Spleen (tissue), 11 donors: ENCODE results near the gene SP6. TPM values are rescaled to one million over a fixed set of nuclear protein-coding genes. Genes with fewer than 3 reads are reported as not detected.
A peak's percentile ranks its signal among the peaks of the same experiment; 100 is the strongest.

Source experiments
- DNase-seq: peaks from one replicate; pipeline ENCODE4 v3.0.0-alpha.2; 2020
- H3K27ac ChIP-seq, 8 donors: fragments of 200-600 bp; sonication (generic) in 7 of 8; 1 replicate in 4 of 8; 2 replicates in 4 of 8; pipeline versions ENCODE4 v1.5.0 to v1.8.0; 2016 to 2021; ENCODE audit warnings: inconsistent platforms in 4 of 8, mild to moderate bottlenecking in 4 of 8, moderate library complexity in 1 of 8
- H3K27me3 ChIP-seq, 7 donors: fragments of 200-600 bp; sonication (generic) in 6 of 7; replicated peaks in 1 of 7; 1 replicate in 4 of 7; 2 replicates in 3 of 7; pipeline versions ENCODE4 v1.5.0 to v1.8.0; 2016 to 2021; ENCODE audit warnings: inconsistent platforms in 3 of 7, mild to moderate bottlenecking in 1 of 7
- H3K36me3 ChIP-seq, 6 donors: fragments of 200-600 bp; sonication (generic) in 5 of 6; 1 replicate in 4 of 6; 2 replicates in 2 of 6; pipeline versions ENCODE4 v1.5.0 to v1.8.0; 2016 to 2021; ENCODE audit warnings: inconsistent platforms in 2 of 6
- H3K4me1 ChIP-seq, 6 donors: fragments of 200-600 bp; sonication (generic) in 5 of 6; 1 replicate in 3 of 6; 2 replicates in 3 of 6; pipeline versions ENCODE4 v1.5.0 to v1.8.0; 2016 to 2021; ENCODE audit warnings: inconsistent platforms in 3 of 6
- H3K4me3 ChIP-seq, 8 donors: fragments of 200-600 bp; sonication (generic) in 7 of 8; 1 replicate in 4 of 8; 2 replicates in 4 of 8; pipeline versions ENCODE4 v1.5.0 to v1.8.0; 2016 to 2021; ENCODE audit warnings: inconsistent platforms in 4 of 8, mild to moderate bottlenecking in 4 of 8, moderate library complexity in 2 of 8
- H3K9me3 ChIP-seq, 8 donors: fragments of 200-600 bp; sonication (generic) in 7 of 8; 1 replicate in 4 of 8; 2 replicates in 4 of 8; pipeline versions ENCODE4 v1.5.0 to v1.8.0; 2016 to 2021; ENCODE audit warnings: inconsistent platforms in 4 of 8
- POLR2A ChIP-seq, 3 donors: fragments of 450-650 bp; IDR thresholded peaks; one replicate each; pipeline ENCODE4 v1.5.1; 2017; ENCODE audit warnings: antibody characterized with exemption in 3 of 3, mild to moderate bottlenecking in 1 of 3
- POLR2AphosphoS5 ChIP-seq, 3 donors: sonication (generic); formaldehyde crosslinking; IDR thresholded peaks; one replicate each; pipeline ENCODE4 v1.5.1; 2017; ENCODE audit warnings: antibody characterized with exemption in 3 of 3
- WGBS, 5 donors: extraction: QIAGEN DNeasy Blood & Tissue Kit in 3 of 5; methylation state at CpG; one replicate each; pipeline versions ENCODE4 v1.1.5 to v1.1.7; 2013 to 2018; 5-methylcytosine and 5-hydroxymethylcytosine counted together
- intact Hi-C: fragments of 100-400 bp; cut with DNase I; formaldehyde crosslinking; loops from one replicate; pipeline ENCODE4 v1.15.0; 2023; ENCODE audit warnings: low total_unique reads
- polyA plus RNA-seq, 3 donors: library from polyadenylated mRNA; stranded (reverse); fragments of 200-250 nt; gene quantifications; one replicate each; pipeline ENCODE4 v1.2.1, GENCODE V29; 2013
- total RNA-seq, 7 donors: library from RNA; depleted of rRNA in 3 of 7; stranded (reverse); fragments of >200 nt in 3 of 7; fragmentation: NEBNext Ultra II Directional in 4 of 7; extraction: Animal tissue kit (Norgen Biotek cat#: 25700) in 4 of 7; gene quantifications; one replicate each; pipeline versions ENCODE4 v1.1.0 to v1.2.1, GENCODE V29; 2016 to 2021
- TF ChIP-seq, protein P1 (sequence below), 11 experiments: fragments of 200-600 bp in 7 of 11; fragments of 450-650 bp in 4 of 11; sonication (generic) in 4 of 11; IDR thresholded peaks in 8 of 11; conservative IDR thresholded peaks in 3 of 11; 1 replicate in 7 of 11; 2 replicates in 4 of 11; pipeline versions ENCODE4 v1.4.0 to v1.8.0; 2016 to 2021; ENCODE audit warnings: antibody characterized with exemption in 11 of 11, inconsistent platforms in 4 of 11, mild to moderate bottlenecking in 1 of 11
- donor health status: healthy with polysubstance abuse.
- donor health status: DM: no; HTN: no; CAD: no; lungs with moderate emphysema.
- donor health status: DM: no; HTN: no; CAD: no.
- donor health status: Bipolar disorder and iron deficiency.
- donor health status: healthy.
- donor health status: DM: no; HTN: no; CAD: no.
- donor health status: DM: yes; HTN: yes; CAD: no.

SP6 gene
- total and polyA plus RNA-seq, 10 donors: 0.11 to 3.0 (median 1.1) TPM

DNA sequence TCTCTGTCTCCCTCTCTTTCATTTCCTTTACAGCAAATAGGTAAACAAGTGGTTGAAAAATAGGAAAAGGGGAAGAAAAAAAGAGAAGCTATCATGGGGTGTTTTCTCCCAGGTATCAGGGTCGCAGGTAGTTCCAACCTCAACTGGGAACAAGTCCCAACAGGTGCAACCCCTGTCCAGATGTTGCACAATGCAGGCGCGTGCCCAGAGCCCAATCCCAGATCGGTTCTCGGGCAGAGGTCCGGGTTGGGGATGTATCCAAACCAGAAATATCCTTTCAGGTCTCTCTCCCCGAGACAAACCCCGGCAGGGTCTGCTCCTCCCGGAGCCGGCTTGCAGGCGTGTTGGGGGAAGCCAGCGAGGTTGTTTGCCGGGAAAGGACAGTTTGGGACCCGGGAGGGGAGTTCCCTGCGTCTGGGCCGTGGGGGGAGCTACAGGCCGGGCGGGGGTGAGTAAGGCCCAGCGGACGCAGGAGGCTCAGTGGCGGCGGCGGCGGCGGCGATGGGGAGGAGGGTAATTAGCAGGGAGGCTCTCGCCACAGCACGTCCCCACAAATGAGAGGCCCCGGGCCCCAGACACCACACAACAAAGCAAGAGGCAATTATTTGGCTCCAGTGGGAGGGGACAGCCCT lies 21.2 kb upstream of the SP6 start:
- H3K27me3 ChIP-seq: peaks cover 0 to 80% (median 17%) of the 10 kb centered on the region in 7 donors
- DNase-seq: peak; percentile 33
- intact Hi-C loops: no loop called here
- no peaks in the 10 kb centered on the region for H3K9me3 ChIP-seq
- H3K4me3 ChIP-seq: no peak overlapping the region
- TF ChIP-seq, protein P1, sequence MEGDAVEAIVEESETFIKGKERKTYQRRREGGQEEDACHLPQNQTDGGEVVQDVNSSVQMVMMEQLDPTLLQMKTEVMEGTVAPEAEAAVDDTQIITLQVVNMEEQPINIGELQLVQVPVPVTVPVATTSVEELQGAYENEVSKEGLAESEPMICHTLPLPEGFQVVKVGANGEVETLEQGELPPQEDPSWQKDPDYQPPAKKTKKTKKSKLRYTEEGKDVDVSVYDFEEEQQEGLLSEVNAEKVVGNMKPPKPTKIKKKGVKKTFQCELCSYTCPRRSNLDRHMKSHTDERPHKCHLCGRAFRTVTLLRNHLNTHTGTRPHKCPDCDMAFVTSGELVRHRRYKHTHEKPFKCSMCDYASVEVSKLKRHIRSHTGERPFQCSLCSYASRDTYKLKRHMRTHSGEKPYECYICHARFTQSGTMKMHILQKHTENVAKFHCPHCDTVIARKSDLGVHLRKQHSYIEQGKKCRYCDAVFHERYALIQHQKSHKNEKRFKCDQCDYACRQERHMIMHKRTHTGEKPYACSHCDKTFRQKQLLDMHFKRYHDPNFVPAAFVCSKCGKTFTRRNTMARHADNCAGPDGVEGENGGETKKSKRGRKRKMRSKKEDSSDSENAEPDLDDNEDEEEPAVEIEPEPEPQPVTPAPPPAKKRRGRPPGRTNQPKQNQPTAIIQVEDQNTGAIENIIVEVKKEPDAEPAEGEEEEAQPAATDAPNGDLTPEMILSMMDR (IDR thresholded peaks at IDR 0.05 in 8 of 11, conservative IDR thresholded peaks at IDR 0.05 in 3 of 11): no peak
- TF ChIP-seq POLR2A (IDR thresholded peaks at IDR 0.05) (no peak), POLR2AphosphoS5 (IDR thresholded peaks at IDR 0.05) (no peak)
- 25 to 57% (median 36%) methylated on average over 28 to 29 of the region's 29 CpGs for WGBS, 5 donors
- no peak overlapping the region for H3K27ac ChIP-seq
- H3K4me1 ChIP-seq: peaks cover 0 to 10% (median 0%) of the 10 kb centered on the region in 6 donors
- no peaks in the 10 kb centered on the region for H3K36me3 ChIP-seq

DNA sequence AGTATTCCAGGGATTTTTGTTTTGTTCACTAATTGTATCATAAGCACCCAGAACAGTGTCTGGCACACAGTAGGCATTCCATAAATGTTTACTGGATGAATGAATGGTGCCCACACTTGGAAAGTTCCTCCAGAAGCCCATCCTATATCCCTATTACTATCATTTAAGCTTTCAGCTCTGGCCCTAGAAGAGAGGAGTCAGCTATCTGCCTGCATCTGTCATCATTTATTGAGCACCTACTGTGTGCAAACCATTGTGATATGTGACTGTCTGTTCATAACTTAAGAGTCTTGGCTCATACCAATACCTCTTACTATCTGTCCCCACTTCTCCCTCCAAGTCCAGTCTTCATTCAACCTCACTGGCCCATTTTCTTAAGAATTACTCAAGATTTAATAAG lies 20.1 kb upstream of the SP6 start:
- H3K4me1 ChIP-seq: peaks cover 0 to 10% (median 0%) of the 10 kb centered on the region in 6 donors
- no peak for TF ChIP-seq POLR2AphosphoS5 (IDR thresholded peaks at IDR 0.05)
- TF ChIP-seq POLR2A (IDR thresholded peaks at IDR 0.05): no peak
- TF ChIP-seq, protein P1 (IDR thresholded peaks at IDR 0.05 in 8 of 11, conservative IDR thresholded peaks at IDR 0.05 in 3 of 11): no peak
- no peaks in the 10 kb centered on the region for H3K36me3 ChIP-seq
- H3K27me3 ChIP-seq: peaks cover 0 to 90% (median 17%) of the 10 kb centered on the region in 7 donors
- intact Hi-C loops: no loop called here
- DNase-seq: no peak
- H3K9me3 ChIP-seq: no peaks in the 10 kb centered on the region
- H3K27ac ChIP-seq: no peak overlapping the region
- H3K4me3 ChIP-seq: no peak overlapping the region

DNA sequence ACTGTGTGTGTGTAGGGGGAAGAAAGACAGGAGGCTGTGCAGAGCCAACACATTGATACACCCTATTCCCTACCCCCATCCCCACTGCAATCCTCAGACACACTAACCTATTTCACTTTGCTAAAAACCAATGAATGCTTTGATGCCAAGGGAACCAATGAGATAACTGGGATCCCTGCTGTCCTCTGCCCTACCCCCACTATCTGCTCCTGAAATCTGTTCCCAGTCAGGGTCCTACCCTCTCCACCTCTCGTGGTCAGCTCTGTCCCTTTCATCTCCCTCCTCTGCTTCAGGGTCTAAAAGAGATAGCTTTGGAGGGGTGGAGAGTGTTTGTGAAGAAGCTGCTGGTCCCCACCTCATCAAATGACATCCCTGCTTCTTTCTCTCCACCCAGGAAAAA lies 19.1 kb upstream of the SP6 start:
- peaks cover 0 to 10% (median 0%) of the 10 kb centered on the region in 6 donors for H3K4me1 ChIP-seq
- no peak for DNase-seq
- TF ChIP-seq, protein P1 (IDR thresholded peaks at IDR 0.05 in 8 of 11, conservative IDR thresholded peaks at IDR 0.05 in 3 of 11): no peak
- TF ChIP-seq POLR2AphosphoS5 (IDR thresholded peaks at IDR 0.05) (no peak), POLR2A (IDR thresholded peaks at IDR 0.05) (no peak)
- H3K27me3 ChIP-seq: peaks cover 0 to 88% (median 17%) of the 10 kb centered on the region in 7 donors
- H3K9me3 ChIP-seq: no peaks in the 10 kb centered on the region
- no peaks in the 10 kb centered on the region for H3K36me3 ChIP-seq
- H3K27ac ChIP-seq: no peak overlapping the region
- WGBS, 5 donors: 35 to 55% (median 51%) methylated on average over 1 of the region's 1 CpG
- intact Hi-C loops: no loop called here
- H3K4me3 ChIP-seq: no peak overlapping the region

GRCh38 chr17:47869114-47869513 lies 18.2 kb upstream of the SP6 start:
- TF ChIP-seq, protein P1 (IDR thresholded peaks at IDR 0.05 in 8 of 11, conservative IDR thresholded peaks at IDR 0.05 in 3 of 11): no peak
- TF ChIP-seq POLR2A (IDR thresholded peaks at IDR 0.05): no peak
- TF ChIP-seq POLR2AphosphoS5 (IDR thresholded peaks at IDR 0.05): no peak
- 29 to 55% (median 49%) methylated on average over 2 of the region's 2 CpGs for WGBS, 5 donors
- Histone ChIP-seq H3K4me1 (peaks cover 0 to 10% (median 0%) of the 10 kb centered on the region in 6 donors), H3K9me3 (no peaks in the 10 kb centered on the region), H3K4me3 (no peak overlapping the region), H3K27me3 (peaks cover 0 to 86% (median 17%) of the 10 kb centered on the region in 7 donors), H3K36me3 (no peaks in the 10 kb centered on the region), H3K27ac (no peak overlapping the region)
- DNase-seq: no peak
- intact Hi-C loops: no loop called here
